T47D (cell line): ENCODE data around the gene LILRB1.
"Not testable (repeated sequence)": the region's sequence is repeated elsewhere in the genome, so short reads cannot be mapped to it uniquely, and the experiment has no call there.

Experiments used
- DNase-seq, 2 experiments: peaks; one replicate each; pipeline versions ENCODE4 v3.0.0 to v3.0.0-alpha.2; 2011 to 2012; ENCODE audit warnings: low read depth in 1 of 2, low spot score in 1 of 2
- JUND ChIP-seq: IDR thresholded peaks from 2 replicates; pipeline ENCODE4 v1.6.1; 2012; ENCODE audit warnings: low read depth
- in situ Hi-C: cut with HindIII; loops from 2 replicates; pipeline ENCODE4 v1.10.0; 2016; ENCODE audit warnings: low sequenced_read_pairs, low pct_unique_long_range_greater_than_20kb

The LILRB1 gene

DNA sequence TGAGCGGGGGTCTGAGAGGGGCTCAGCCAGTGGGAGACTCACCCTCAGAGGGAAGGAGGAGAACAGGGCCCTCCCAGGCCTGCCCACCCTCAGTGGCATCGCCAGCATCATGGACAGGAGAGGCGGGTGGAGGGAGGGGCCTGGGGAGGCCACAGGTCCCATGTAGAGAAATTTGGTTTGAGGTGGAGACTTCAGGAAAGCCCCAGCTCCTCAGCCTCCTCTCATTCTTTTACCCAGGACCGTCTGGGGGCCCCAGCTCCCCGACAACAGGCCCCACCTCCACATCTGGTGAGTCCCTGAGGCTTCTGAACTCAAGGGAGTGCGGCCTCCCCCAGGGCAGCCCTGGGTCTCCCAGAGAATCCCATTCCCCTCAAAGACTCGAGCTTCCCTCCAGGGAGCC is 3.1 kb downstream of the LILRB1 start:
- in situ Hi-C loops, result no loop called here
- DNase-seq, result no peak

GRCh38 chr19:54636081-54636480 is 5.8 kb downstream of the LILRB1 start:
- in situ Hi-C loops, DNase-seq: not testable (repeated sequence)

More for the DNA sequence above, 3.1 kb downstream of the LILRB1 start:
- TF ChIP-seq JUND, result no peak

GRCh38 chr19:54638683-54639082 is 8.4 kb downstream of the LILRB1 start:
- no peak for DNase-seq
- TF ChIP-seq JUND, result no peak

DNA sequence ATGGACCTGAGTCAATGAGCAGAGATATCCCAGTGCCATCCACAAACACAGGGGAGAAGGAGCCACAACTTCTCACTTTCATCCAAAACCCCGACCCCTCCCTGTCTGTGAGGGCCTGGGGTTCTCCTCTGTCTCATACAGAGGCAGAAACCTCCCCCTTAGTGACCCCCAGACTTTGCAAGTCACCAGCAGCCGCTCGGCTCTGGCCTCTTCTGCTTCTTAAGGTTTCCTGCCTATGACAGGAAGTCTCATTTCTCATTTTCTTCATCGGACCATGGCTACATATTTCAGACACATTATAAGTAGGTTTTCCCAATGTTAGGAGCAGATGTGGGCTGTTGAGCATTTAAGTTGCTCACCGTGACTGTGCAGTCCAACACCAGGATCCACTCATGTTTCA is 12.7 kb downstream of the LILRB1 start:
- DNase-seq, in situ Hi-C loops: not testable (repeated sequence)

More at GRCh38 chr19:54638683-54639082, 8.4 kb downstream of the LILRB1 start:
- in situ Hi-C loops, result no loop called here

GRCh38 chr19:54643583-54643982 is 13.3 kb downstream of the LILRB1 start:
- DNase-seq, result not testable (repeated sequence)

DNA sequence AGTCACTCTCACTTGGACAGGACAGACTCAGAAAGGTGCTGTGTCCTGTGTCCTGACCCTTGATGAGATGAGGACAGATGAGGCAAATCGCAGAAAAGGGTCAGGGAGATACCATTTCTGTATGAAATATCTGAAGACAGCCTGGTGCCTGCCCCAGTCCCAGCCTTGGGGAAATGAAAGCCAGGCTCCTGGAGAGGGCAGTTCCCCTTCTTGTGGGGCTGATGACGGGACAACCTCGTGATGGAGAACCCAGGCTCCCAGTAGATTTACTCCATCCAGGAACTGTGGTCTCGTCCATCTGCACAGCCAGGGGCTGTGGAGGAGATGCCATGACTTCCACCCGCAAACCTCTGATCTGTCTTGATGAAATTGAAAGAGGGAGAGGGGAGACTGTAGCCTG is 13.8 kb downstream of the LILRB1 start:
- no peak for DNase-seq
- no peak for TF ChIP-seq JUND
- in situ Hi-C loops, result no loop called here

More at GRCh38 chr19:54643583-54643982, 13.3 kb downstream of the LILRB1 start:
- in situ Hi-C loops, result not testable (repeated sequence)

DNA sequence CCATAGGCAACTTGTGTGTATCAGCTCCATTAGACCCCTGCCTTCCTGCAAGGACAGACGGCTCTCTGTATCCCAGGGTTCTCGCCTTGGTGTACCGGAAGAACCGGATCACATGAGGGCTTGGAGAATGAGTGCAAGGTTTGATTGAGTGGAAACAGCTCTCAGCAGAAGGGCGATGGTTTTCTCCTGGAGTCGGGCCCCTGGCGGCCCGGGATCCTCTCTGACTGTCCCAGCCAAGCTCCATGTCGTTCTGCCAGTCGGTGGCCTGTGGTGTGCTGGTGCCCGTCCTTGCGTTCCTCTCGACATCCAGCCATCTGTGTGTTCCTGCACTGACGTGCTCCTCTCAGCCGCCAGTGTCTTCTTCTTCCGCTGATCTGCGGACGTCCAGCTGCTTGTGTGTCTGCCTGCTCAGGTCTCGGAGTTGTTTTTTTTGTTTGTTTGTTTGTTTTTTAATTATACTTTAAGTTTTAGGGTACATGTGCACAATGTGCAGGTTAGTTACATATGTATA is 16.1 kb downstream of the LILRB1 start:
- in situ Hi-C loops, result no loop called here
- peak in 1 of 2 experiments; percentile 3 for DNase-seq
- no peak for TF ChIP-seq JUND

DNA sequence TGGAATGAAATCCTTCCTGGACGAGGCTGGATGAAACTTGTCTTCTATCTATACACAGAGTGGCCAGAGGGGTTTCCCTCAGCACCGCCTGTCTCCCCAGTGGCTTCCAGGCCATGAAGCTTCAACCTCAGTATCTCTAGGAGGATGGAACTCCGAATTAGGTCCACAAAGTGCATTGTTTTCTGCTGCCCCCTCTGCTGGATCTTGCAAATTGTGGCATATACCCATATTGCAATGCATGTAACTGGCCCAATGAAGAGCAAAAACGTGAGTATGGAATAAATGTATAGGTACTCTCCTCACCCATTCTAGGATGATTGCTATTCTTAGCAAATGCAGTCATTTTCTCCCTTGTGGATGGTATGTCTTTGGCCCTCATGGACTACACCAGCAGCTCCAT is 17.8 kb downstream of the LILRB1 start:
- no peak for TF ChIP-seq JUND
- no peak for DNase-seq
- in situ Hi-C loops, result no loop called here

- TF ChIP-seq JUND, result no peak
- DNase-seq, result no peak
- in situ Hi-C loops, result no loop called here
Observed at GRCh38 chr19:54650108-54650655, 19.9 kb downstream of the LILRB1 start.

GRCh38 chr19:54653181-54653809 is 23.0 kb downstream of the LILRB1 start:
- in situ Hi-C loops, result no loop called here
- peak; percentile 20 to 53 for DNase-seq
- TF ChIP-seq JUND, result no peak

DNA sequence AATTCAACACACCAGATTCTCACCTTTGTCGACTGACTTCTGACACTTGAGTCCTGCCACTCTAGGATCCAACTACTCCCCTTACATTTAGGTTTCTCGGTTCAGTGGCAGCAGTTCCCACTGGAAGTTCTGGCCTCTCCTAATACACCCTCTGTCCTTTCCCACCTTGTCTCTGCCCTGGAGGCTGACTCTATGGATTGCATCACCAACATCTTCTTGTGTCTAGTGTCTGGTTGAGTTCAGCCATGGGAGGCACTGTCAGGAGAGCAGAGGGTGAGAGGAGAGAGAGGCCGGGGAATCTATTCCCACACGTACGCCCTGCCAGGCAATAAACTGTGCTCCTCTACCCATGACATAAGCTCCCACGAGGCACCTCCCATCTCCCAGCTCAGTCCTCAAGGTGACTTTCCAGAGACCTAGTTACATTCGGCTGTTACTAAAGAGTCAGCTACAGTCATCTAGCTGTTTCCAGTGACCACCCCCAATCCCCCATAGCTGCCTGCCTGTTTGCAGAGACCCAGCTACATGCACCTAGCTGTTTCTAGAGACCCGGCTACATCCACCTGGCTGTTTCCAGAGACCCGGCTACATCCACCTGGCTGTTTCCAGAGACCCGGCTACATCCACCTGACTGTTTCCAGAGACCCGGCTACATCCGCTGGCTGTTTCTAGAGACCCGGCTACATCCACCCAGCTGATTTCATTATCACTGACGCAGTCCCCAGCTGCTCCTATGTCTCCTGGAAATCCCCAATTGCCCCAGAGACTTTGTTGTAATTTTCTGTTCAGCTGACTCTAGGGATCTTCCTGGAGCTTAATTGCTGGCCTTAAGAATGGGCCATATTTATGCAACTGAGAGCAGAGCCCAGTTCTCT is 24.4 kb downstream of the LILRB1 start:
- in situ Hi-C loops, result no loop called here
- no peak for DNase-seq
- TF ChIP-seq JUND, result no peak

DNA sequence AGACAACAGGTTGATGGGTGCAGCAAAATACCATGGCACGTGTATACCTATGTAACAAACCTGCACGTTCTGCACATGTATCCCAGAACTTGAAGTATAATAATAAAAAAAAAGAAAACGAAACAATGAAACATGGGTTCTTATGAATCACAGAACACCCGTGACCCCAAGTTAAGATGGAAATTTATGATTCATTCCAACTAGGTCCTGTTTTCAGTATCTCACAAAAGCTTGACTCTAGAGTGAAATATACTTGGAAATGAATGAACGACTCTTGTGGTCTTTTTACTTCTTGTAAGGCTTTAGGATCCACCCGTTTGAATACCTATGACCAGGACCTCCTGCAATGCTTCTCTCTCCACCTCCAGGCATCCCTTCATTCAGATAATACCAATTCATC is 29.0 kb downstream of the LILRB1 start:
- DNase-seq, result no peak
- no peak for TF ChIP-seq JUND
- in situ Hi-C loops, result no loop called here

GRCh38 chr19:54660306-54660705 is 30.0 kb downstream of the LILRB1 start:
- TF ChIP-seq JUND, result no peak

More at GRCh38 chr19:54660306-54660705, 30.0 kb downstream of the LILRB1 start:
- DNase-seq, result no peak
- in situ Hi-C loops, result no loop called here
